KBM-7 (cell line): ENCODE measurements around the gene NLRC5.
A peak's percentile ranks its signal among the peaks of the same experiment; 100 is the strongest.
"Not testable (repeated sequence)": the region's sequence is repeated elsewhere in the genome, so short reads cannot be mapped to it uniquely, and the experiment has no call there.

ENCODE experiments used
- DNase-seq: peaks from one replicate; pipeline ENCODE4 v3.0.0-alpha.2; 2015
- in situ Hi-C: fragments of 300-500 bp; cut with MboI; formaldehyde crosslinking; loops from 2 replicates; pipeline ENCODE4 v1.14.3; 2020; ENCODE audit warnings: low sequenced_read_pairs, low pct_unique_long_range_greater_than_20kb, mixed read lengths

The NLRC5 gene

GRCh38 chr16:56956756-56957155 lies 32.6 kb upstream of the NLRC5 start:
- in situ Hi-C loops, result no loop called here
- DNase-seq, result no peak

DNA sequence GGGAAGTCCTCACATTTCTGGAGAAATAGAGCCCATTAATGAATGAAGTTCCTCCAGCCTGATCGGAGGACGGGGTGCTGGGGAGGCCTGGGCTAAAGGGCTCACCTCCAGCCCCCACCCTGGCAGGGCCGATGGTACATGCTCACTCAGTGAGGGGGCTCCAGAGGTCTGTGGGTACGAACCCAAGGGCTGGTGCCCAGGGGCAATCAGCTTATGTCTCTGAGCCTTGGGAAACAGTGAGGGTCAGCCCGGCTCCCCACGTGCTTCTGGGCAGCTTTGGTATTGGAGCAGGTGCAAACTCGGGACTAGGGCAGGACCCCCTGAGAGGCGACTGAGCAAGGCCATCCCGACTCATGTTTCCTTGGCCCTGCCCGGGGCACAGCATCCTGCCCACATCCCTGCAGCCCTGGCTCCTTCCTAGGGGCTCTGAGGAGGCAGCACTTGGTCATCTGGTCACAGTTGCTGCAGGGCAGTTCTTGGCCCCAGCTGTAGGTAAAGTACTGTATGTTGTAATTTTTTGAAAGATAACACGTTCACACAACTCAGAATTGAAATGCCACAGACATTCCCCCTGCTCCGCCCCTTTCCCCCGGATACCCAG lies 28.6 kb upstream of the NLRC5 start:
- no peak for DNase-seq
- in situ Hi-C loops, result no loop called here

- in situ Hi-C loops, result no loop called here
Observed at GRCh38 chr16:56961386-56961785, 28.0 kb upstream of the NLRC5 start.

GRCh38 chr16:56961851-56962281 lies 27.5 kb upstream of the NLRC5 start, which contains the start of gene CETP:
Gene CETP, plus strand, starts transcription at chr16:56961950. Its CDS starts 30 bp downstream, at chr16:56961980.
- in situ Hi-C loops, result no loop called here
- DNase-seq, result no peak

More at GRCh38 chr16:56961386-56961785, 28.0 kb upstream of the NLRC5 start:
- no peak for DNase-seq

GRCh38 chr16:56964243-56965148 lies 24.9 kb upstream of the NLRC5 start:
- in situ Hi-C loops, result no loop called here
- peak; percentile 94 for DNase-seq

DNA sequence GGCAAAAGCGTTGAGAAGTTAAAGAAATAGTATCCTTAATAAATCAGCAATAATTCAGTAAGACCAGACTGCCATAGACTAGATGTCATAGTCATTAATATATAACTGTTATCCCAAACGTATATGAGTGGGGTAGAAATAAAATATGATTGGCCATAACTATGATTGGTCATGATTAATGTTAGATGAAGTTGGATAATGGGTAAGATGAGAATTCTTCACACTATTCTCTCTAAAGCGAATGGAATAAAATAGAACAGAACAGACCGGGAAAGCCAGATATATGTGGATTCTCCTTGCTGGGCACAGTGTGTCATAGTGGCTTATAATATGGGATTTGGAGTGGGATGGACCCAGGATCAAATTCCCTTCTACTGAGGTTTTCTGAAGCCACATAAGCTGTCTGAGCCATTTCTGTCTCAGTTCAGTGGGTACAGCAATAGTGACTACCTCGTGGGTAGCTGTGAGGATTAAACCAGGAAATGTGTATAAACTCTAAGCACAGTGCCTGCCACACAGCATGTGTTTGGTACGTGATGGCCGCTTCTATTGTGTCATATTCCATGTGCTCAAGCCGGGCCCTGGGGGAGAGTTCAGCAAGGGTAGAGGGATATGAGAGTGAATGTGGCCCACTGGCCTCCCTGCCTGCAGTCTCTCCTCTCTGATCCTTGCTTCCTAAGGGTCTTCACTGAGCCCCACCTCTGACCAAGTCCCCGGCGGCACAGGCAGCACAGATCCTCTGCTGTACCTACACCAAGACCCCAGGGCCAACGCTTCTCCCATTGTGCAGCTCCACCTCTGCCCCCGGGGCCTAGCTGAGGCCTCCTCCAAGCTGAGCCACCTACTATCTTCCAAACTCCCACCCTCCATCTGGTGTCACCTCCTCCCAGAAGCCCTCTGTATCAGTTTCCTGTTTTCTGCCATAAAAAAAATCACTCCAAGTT lies 23.9 kb upstream of the NLRC5 start:
- DNase-seq, result peak; percentile 44
- in situ Hi-C loops, result no loop called here

GRCh38 chr16:56966093-56966475 lies 23.3 kb upstream of the NLRC5 start:
- in situ Hi-C loops, result no loop called here
- no peak for DNase-seq

DNA sequence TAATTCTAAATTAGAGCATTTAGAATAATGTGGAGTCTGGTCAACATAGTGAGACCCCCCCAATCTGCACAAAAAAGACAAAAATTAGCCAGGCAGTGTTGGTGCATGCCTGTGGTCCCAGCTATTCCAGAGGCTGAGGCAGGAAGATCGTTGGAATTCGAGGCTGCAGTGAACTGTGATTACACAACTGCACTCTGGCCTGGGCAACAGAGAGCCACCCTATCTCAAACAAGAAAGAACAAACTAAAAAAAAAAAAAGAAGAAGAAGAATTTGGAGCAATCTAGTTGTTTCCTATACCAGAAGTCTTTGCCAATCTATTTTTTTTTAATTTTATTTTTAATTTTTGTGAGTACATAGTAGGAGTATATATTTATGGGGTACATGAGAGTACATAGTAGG lies 21.6 kb upstream of the NLRC5 start:
- in situ Hi-C loops, result no loop called here
- DNase-seq, result no peak

- in situ Hi-C loops, result no loop called here
- DNase-seq, result no peak
Observed at GRCh38 chr16:56969769-56970168, 19.6 kb upstream of the NLRC5 start.

DNA sequence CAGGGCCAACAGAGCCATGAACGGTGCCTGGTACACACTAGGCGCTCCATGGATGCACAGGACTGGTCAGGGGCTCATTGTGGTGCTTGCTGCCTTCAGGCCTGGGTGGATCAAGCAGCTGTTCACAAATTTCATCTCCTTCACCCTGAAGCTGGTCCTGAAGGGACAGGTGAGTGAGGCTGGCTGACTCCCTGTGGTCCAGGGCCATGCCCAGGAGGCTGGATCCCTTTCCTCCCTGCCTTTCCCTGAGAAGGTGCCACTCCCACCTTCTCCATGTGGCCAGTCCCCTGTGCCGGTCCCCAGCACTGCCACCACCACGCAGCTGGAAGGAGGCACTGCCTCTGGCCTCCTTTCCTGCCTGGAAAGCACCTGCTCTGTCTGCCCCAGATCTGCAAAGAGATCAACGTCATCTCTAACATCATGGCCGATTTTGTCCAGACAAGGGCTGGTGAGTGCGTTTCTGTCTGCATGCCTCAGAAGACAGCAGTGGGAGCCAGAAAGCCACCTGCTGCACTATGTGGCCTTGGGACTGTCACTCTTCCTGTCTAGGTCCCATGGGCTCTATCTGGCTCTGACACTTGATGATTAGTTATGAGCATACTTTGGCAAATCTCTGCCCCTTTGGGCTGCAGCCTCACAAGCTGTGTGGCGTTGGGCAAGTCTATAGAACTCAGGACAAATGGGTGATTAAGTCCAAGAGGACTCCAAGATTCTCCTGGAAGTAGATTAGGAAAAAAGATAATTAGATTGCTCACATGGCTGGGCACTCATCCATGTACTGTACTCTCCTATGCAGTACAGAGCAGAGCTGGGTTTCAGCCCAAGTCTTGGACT lies 18.2 kb upstream of the NLRC5 start:
- DNase-seq, result no peak
- in situ Hi-C loops, result no loop called here

DNA sequence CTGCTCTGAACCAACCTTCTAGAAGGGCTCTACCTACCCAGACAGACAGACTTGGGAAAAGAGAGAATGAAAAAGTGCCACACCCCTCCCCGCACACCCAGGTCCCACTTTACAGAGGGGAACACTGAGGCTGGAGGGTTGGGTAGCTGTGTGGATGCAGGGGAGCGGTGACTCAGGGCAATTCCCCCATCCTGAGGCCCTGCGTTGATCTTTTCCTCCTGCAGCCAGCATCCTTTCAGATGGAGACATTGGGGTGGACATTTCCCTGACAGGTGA lies 17.7 kb upstream of the NLRC5 start:
- DNase-seq, result no peak
- in situ Hi-C loops, result no loop called here

- no peak for DNase-seq
- in situ Hi-C loops, result no loop called here
Observed at GRCh38 chr16:56972403-56973293, 16.7 kb upstream of the NLRC5 start.

GRCh38 chr16:56973294-56973689 lies 16.1 kb upstream of the NLRC5 start:
- DNase-seq, result no peak
- in situ Hi-C loops, result no loop called here

DNA sequence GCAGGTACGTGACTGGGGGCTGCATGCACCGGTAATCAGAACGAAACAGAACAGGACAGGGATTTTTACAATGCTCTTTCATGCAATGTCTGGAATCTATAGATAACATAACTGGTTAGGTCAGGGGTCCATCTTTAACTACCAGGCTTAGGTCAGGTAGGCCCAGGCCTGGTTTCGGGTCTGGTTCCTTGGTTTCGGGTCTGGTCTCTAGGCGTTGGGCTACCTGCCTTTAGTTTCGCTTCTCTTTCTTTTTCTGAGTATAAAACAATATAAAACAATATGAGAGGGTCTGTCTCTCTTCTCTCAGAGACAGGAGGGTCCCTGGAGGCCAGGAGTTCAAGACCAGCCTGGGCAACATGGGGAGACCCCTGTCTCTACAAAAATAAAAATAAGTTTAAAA lies 15.5 kb upstream of the NLRC5 start:
- DNase-seq, in situ Hi-C loops: not testable (repeated sequence)

DNA sequence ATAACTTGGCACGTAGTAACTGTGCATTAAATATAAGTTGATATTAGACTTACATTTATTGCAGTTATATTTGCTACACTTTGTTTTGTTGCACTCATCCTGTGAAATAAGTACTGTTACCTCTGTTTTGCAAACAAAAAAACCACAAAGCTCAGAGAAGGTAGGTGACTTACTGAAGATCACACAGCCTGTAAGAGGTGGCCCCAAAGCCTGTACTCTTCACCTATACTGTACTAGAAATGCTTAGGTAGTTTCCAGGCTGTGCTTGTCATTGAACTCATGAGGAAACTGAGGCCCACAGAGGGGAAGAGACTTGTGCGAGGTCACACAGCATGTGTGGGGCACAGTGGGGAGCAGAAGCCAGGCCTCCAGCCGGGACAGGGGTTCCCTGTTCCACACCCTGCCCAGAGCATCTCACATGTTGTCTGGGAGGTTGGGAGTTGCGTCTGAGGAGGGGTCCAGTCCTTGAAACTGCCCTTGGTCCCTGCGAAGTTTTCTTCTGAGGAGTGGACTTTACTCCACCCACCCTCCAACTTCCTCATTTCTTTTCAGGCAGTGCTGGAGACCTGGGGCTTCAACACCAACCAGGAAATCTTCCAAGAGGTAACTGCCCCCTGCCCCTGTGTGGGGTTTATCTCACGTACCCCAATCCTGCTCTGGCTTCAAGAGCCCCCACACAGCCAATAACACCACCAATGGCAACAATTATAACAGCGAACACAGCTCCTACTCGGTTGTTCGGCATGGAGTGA lies 14.6 kb upstream of the NLRC5 start:
- in situ Hi-C loops, result no loop called here
- DNase-seq, result peak; percentile 42

DNA sequence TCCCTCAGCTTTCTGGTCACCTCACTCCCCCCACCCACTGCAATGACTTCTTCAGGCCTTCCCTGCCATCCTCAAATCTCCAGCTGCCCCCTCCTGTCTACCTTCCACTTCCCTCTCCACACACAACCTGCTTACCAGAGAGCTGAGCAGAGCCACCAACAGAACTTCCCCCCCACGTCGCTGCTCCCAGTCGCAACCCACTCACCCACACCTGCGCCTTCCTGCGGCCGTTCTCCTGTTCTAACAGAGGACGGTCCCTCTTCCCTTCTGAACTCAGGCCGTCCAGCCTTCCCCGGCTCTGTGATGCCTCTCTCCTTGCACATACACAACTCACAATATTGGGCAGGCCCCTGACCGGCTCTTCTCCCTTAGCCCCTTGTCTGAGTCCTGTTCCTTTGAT lies 13.6 kb upstream of the NLRC5 start:
- in situ Hi-C loops, result no loop called here
- DNase-seq, result no peak

DNA sequence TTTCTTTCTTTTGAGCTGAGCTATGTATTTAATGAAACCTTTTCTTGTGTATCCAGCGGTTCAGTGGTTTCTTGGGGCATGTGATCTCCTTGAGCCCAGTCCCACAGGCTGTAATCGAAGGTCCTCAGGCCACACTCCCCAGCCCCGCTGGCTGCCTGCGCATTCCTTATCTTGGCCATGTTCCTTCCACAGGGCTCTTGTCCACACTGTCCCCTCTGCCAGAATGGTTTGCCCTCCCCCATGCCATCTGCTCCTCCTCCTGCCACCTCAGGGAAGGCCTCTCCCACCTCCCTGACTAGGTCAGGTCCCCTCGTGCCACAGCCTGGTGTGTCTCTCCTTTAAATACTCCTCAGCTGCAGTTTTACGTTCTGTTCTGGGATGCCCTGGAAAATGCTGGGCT lies 12.1 kb upstream of the NLRC5 start:
- in situ Hi-C loops, result no loop called here
- no peak for DNase-seq
